ENCODE measurements around the gene PDE1A.

PDE1A gene

DNA sequence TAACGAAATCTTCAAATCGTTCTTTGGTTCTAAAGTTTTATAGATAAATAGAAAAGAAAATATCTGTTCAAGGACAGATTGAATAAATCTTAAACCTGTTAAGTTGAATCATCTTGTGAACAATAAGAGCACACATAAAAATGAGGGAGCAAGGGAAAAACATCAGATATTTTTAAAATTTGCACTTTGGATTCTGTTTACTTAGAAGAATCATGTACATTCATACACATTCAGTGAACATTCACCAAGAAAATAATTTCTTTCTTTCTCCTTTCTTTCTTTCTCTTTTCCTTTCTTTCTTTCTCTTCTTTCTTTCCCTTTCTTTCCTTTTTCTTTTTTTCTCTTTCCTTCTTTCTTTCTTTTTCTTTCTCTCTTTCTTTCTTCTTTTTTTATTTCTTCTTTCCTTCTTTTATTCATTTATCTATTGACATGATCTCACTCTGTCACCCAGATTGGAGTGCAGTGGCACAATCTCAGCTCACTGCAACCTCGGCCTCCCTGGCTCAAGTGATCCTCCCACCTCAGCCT lies 164.9 kb downstream of the PDE1A start:
- DNase-seq = no peak

DNA sequence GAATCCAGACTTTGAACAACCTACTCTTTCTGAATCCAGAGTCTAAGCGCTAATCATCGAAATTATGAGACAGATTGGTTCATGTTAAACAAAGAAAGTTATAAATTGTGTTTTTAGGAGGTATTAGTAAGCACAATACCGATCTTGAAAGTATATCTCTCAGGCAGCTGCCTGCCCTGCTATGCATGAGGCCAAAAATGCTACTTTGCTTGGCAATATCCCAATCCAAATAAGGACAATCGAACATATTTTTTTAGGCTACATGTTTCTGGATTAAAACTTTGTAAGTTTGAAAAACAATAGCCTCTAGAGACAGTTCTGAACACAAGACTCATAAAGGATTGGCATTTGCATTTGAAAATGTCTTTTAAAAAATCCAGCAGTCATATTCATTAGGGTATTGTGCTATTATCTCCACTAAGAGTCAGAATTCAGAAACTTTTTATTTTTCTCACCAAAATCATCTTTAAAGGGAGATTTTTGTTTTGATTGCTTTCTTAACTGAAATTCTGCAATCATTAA lies 167.1 kb downstream of the PDE1A start:
- DNase-seq = no peak

DNA sequence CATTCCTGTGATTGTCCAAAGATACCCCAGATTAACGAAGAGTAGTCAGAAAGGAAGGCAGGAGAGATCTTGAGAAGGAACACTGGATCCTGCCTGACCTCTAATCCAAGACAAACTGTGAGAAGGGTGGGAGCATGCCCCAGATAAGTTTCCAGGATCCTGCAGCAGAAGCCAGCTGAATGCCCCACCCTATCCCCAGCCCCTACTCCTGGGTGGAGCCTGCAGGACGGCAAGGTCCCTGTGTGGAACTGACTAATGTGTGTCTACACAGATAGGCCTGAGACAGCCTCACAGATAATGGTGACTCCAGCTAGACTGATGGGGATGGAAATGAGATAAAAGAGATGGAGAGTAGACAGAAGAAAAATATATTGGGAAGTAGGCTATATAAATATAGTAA lies 174.3 kb downstream of the PDE1A start:
- no peak for DNase-seq

DNA sequence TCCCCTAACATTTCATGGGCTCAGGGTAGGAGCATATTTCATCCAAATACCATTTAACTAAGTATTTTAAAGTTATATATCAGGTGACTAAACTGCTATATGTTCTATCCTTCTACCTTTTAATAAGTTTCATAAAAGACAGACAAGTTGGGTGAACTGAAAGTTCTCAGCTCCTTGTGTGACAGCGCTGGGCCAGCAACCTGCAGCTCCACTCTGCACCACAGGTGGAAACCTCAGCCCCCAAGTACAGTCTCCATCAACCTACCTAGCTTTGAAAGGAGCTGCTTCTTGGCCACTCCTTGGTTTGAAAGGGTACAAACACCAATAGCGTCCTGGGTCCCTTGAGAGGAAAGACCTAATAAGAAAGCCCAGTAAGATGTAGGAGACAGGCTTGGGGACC lies 177.9 kb downstream of the PDE1A start:
- no peak for DNase-seq

DNA sequence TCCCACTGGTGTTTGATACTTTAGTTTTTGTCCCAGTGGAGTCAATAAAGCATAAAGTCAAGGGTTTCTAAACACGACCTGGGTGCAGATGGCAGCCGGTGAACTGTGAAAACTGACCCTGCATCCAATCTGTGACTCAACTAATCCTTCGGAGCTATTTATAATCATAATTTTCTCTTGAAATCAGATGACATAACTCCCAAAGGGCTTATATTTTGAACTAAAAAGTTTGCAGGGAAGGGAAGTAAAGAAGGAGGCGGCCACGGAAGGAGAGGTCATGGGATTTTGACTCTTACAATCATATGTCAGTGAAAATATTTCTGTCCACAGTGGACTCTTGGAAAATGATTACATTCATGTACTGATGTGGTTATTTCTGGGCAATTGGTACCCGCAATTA lies 178.5 kb downstream of the PDE1A start:
- DNase-seq = no peak

DNA sequence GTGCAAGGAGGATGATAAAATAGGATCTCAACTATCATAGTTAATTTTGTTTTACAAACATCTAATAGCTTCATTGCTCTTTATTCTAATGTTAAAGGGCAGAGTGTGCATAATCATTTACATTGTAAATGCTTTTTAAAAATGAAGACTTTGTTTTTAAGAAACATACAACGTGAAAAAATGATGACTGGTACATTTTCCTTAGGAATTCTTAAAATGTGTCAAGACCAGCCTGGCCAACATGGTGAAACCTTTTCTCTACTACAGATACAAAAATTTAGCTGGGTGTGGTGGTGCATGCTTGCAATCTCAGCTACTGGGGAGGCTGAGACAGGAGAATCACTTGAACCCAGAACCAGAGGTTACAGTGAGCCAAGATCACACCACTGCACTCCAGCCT lies 179.0 kb downstream of the PDE1A start:
- no peak for DNase-seq

DNA sequence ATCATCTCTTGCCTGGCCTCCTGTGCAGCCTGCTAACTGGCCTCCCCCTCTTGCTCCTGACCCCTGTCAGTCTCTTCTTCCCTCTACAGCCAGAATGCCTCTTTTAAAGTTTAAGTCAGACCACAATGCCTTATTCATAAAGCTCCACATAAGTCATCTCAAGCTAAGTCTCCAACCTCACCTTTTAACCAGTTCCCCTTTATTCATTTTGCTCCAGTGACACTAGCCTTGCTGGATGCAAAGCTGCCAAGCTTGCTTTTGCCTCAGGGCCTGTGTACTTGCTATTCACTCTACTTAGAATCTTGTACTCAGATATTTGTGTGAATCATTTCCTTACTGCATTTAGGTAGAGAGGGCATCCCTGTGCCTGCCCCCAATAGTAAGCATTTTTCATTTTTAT lies 180.9 kb downstream of the PDE1A start:
- DNase-seq = no peak

DNA sequence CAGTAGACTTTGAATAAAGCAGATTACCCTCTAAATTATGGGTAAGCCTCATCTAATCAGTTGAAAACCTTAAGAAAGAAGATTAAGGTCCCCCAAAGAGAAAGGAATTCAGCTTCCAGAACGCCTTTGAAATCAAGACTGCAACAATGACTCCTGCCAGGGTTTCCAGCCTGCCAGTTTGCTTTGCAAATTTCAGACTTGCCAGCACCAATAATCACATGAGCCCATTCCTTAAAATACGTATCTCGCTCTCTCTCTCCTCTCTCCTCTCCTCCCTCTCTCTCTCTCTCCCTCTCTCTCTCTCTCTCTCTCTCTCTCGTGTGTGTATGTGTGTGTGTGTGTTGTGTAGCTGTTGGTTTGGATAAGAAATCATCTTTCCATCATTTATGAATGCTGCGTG lies 184.2 kb downstream of the PDE1A start:
- no peak for DNase-seq

DNA sequence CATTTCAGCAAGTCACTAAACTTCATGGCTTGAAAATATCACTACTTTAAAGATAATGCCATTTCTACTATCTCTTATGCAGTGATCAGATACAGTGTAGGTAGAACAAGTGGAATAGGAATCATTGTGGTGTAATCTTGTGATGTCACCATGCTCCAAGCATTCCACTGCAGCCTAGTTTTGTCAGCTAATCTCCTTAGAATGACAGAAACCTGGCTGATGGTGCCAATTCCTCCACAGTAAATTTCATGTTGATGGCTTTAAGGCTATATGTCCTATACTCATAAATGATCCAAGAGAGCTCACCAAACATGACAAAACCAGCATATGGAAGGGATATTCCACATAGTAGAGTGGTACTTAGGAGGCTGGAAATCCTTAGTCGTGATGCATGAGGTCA lies 184.9 kb downstream of the PDE1A start:
- no peak for DNase-seq

DNA sequence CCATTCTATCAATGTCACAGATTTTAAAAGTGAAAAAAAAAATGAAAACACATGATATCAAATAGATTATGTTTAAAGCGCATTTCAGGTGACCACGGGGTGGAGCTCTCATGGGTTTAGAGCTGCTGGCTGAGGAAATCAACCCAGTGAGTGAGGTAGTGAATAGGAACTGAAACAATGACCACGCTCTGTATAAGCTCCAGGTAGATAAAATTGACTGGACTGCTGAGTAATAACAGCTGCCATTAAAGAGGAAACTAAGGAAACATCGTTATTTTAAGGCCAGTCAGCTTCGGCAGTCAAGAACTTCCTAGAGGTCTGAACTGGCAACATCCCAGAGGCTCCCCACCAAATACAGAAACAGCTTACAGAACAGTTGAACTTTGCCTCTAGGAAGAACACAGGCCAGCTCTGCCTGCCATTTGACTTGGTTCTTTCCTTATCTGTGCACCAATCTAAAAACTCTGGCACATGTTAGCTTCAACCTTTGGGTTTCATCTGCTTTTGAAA lies 185.9 kb downstream of the PDE1A start:
- DNase-seq = peak; percentile 33 to 37 (median 36)

DNA sequence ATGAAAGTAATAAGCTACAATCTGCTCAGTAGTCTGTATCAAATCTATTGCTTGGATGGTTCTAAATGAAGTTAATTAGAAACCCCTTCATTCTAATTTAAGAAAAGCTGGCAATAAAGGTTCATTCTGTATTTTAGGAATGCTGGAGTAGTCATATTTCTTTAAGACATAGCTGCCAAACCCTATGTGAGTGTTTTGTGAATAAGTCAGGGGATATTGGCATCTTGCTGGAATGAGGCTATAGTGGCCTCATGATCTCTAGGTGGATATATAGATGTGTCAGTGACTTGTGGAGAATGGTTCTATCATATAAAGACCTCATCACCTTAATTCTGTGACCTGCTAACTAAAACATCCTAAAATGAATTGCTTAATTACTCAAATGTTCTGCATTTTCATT lies 196.3 kb downstream of the PDE1A start:
- DNase-seq = no peak

DNA sequence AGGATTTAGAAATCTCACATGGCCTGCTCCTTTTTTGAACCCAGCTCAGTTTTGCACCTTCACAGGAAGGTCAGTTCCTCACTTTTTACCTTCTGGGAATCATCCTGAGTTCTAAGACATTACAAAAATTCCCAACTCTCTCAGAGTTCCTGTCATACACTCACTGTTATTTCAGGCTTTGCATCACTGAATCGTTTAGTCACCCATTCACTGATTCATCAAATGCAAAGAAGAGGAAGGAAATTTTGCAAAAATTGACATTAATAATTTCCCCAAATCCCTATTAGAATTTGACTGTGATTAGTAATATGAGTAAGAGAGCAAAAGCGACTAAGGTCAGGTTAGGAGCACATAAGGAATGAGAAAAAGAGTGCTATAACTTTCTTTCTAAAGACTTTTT lies 197.5 kb downstream of the PDE1A start:
- peak; percentile 48 to 83 (median 77) for DNase-seq

DNA sequence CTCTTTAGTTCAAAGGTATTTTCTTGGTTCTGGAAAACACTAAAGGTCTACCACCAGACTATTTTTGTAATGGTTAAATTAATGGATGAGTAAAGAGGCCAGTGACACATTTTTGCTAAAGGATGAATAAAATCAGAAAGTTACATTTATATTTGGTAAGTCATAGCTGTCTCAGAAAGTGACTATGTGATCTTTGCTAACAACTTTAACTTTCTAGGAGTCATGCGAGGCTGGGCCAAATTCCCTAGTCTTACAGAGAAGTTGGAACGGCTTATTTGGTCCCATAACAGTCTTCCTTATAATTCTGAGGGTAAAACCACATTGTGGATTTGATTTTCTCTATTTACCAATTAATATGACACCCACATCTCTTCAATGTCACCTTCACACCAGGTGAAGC lies 198.1 kb downstream of the PDE1A start:
- DNase-seq = peak in 2 of 3 donors; percentile 20 to 27

DNA sequence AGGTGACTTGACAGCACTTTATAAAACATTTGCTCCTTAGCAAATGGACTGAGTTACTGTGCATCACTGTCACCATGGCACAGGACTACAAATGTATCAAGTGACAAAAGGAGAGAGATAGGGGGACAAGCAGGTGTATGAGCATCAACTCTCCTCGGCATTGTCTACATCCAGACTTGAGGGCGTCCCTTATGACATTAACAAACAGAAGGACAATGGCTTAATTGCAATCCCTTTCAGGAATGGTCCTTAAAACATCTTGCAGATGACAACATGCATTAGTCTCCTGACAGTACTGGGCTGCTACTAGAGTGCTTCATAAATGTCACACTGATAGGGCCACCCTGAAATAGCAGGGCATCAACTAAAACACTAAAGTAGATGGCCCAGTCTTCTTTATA lies 198.8 kb downstream of the PDE1A start:
- DNase-seq = no peak

DNA sequence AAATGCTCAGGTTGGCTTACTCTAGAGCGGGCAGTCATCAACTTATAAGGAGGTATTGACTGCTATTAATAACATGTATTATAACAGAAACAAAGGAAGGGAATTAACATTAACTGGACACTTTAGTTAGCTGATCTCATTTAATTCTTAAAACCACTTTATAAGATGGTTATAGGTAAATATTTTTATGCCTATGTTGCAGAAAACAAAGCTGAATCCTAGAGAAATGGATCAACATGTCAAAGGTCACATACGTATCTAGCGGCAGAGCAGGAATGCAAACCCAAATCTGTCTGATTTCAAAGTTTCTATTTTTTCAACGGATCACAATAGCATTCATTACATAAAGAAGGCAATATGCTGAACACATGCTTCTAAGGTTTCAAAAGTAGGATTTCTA lies 200.0 kb downstream of the PDE1A start:
- DNase-seq = no peak

DNA sequence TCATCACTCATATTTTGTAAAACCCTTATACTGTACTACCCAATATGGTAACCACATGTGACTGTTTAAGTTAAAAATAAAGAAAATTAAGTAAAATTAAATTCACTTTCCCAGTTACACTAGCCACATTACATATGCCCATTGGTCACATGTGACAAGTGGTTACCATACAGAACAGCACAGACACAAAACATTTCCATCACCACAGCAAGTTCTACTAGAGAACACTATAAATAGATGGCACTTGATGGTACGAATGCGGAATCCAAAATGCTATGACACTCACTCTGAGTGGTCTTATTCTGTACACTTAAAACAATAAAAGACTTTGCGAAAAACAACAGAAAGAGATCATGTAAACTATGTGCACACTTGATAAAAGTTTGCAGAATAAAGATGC lies 202.2 kb downstream of the PDE1A start:
- DNase-seq = no peak

DNA sequence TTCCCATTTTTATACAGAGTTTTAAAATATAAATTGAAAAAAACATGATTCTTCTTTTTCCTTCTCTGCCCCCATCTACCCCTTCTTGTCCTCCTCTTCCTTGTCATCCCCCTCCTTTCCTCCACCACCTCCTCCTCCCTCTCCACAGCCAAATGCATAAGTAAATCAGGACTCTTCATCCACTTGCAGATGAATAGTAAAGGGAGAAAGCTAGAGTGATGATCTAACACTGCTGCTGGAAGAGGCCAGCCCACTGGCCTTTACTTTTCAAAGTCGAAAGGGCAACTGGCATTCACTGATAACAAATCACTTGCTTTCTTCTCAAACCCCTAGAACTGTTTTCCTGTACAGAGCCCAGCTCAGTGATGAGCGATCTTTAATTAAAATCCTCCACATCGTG lies 205.8 kb downstream of the PDE1A start:
- DNase-seq = no peak

DNA sequence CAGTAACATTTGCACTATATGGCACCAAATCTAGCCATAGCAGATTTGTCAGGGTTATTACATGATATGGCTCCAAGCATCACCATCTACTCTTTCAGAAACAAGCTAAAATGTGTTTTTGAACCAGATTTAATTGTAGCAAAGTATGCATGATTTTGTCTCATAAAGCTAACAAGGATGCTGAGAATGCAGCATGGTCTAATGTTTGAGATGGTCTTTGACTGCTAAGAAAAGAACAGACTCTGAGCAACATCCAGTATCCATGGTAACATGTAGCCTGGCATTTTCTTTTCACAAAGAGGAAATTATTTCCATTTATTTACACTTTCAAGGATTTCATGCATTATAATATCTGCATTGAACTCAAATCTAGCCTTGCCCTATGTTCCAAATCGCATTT lies 206.5 kb downstream of the PDE1A start:
- no peak for DNase-seq

DNA sequence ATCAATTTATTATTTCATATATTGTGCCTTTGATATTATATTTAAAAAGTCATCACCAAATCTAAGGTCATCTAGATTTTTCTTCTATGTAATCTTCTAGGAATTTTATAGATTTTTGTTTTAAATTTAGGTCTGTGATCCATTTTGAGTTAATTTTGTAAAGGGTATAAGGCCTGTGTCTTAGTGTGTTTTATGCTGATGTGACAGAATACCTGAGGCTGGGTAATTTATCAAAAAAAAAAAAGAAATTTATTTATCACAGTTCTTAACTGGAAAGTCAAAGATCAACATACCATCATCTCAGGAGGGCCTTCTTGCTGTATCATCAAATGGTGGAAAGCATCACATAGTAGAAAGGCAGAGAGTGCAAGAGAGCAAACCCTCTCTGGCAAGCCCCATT lies 216.2 kb downstream of the PDE1A start:
- no peak for DNase-seq

DNA sequence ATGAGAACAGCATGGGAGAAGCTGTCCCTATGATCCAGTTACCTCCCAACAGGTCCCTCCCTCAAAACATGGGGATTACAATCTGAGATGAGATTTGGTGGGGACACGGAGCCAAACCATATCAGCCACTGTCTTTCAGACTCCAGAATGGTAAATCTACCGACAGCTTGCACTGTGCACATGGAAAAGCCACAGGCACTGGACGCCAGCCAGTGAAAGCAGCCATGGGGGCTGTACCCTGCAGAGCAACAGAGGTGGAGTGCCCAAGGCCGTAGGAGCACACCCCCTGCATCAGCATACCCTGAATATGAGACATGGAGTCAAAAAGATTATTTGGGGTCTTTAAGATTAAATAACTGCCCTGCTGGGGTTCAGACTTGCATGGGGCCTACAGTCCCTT lies 218.4 kb downstream of the PDE1A start:
- no peak for DNase-seq

DNA sequence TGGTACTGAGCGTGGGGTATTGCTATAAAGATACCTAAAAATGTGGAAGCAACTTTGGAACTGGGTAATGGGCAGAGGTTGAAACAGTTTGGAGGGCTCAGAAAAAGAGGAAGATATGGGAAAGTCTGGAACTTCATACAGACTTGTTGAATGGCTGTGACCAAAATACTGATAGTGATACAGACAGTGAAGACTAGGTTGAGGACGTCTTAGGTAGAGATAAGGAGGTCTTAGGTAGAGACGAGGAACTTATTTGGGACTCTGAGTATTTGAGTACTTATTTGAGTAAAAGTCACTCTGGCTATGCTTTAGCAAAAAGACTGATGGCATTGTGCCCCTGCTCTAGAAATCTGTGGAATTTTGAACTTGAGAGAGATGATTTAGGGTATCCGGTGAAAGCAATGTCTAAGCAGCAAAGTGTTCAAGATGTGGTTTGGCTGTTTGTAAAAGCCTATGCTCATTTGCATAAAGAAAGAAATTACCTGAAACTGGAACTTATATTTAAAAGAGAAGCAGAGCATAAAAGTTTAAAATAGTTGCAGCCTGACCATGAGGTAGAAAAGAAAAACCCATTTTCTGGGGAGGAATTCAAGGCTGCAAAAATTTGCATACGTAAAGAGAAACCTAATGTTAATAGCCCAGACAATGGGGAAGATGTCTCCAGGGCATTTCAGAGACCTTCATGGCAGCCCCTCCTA lies 219.6 kb downstream of the PDE1A start:
- DNase-seq = no peak

DNA sequence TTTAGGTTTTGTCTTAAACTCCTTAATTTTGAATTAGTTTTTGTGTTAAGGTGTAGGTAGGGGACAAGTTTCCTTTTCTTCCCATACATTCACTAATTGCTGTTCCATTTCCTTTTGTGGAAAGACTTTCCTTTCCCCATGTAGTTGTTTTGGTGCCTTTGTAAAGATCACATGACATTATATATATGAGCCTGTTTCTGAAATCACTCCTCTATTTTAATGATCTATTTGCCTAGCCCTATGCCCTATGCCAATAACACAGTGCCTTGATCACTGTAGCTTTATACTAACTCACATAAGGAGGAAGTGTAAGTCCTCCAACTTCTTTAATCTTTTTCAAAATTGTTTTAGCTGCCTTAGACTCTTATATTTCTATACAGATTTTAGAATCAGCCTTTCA lies 229.3 kb downstream of the PDE1A start:
- no peak for DNase-seq

DNA sequence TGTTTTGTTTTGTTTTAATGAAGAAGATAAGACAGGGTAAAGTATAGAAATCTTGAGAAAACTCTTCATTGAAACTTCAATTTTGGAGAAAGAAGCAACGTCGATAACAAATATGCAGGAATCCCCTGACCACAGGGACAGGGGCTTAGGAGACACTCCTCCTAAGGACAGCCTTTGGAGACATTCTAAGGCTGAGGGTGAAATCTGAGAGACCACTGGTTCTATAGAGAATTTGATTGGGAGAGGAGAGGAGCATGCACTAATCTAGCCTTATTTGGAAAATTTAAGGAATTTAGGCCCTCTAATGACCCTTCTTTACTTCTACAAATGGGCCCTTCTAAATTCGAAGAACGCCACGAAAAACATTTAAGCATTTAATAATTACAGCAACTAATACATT lies 233.5 kb downstream of the PDE1A start:
- DNase-seq = no peak

DNA sequence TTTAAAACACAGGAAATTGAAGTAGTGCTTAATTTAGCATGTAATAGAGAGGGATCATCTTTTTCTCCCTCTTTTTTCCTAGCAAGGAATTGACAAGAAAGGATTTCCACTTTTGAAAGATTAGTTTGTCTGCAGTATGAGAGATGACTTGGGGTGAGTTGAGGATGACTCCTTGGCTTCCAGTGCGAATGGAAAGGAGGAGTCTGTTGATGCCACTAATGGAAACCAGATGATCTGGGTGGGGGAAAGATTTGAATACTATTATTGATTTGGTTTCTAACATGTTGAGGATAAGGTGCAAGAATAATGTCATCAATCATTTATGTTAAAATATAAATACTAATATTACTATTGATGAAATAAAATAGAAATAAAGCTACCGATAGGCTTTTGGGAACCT lies 235.8 kb downstream of the PDE1A start:
- DNase-seq = no peak

DNA sequence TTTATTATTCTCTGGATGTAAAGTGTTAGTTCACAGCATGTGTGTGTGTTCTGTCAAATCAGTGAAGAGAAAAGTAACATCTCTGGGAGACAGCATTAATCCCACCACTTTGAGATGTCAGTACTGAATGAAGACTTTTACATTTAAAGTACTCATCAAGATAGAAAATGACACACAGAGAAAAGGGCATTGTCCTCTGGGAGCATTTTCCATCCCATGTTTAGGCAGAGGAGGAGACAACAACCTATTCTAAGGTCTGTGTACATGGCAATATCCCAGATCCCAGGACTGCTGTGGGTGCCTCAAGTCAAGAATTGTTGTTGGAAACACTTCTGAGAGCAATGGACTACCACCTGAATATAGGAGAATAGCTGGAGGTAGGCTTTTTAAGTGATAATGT lies 239.7 kb downstream of the PDE1A start:
- no peak for DNase-seq

All from suppressor macrophage treated with lipopolysaccharide for 1 hour (primary cell).